Upper lobe of right lung (tissue), 1 donor: ENCODE results near the gene TBP. TPM values are rescaled to one million over a fixed set of nuclear protein-coding genes. Genes with fewer than 3 reads are reported as not detected.

Experiments used
- ATAC-seq: fragments of 200-7000 bp; cut with Tn5 transposase; one replicate; pipeline ENCODE4 v1.9.1; 2020; ENCODE audit warnings: mild to moderate bottlenecking, moderate library complexity
- DNase-seq: peaks from one replicate; pipeline ENCODE4 v3.0.0-alpha.2; 2020
- H3K27ac ChIP-seq: fragments of 200-600 bp; one replicate; pipeline ENCODE4 v1.8.0; 2022
- H3K27me3 ChIP-seq: fragments of 200-600 bp; one replicate; pipeline ENCODE4 v1.8.0; 2022; ENCODE audit warnings: mild to moderate bottlenecking
- H3K36me3 ChIP-seq: fragments of 200-600 bp; one replicate; pipeline ENCODE4 v1.8.0; 2022
- H3K4me1 ChIP-seq: fragments of 200-600 bp; one replicate; pipeline ENCODE4 v1.8.0; 2022
- H3K4me3 ChIP-seq: fragments of 200-600 bp; one replicate; pipeline ENCODE4 v1.8.0; 2022; ENCODE audit warnings: mild to moderate bottlenecking
- H3K9me3 ChIP-seq: fragments of 200-600 bp; one replicate; pipeline ENCODE4 v1.8.0; 2022
- CTCF ChIP-seq: fragments of 200-600 bp; IDR thresholded peaks from one replicate; pipeline ENCODE4 v1.8.0; 2022; ENCODE audit warnings: antibody characterized with exemption
- intact Hi-C: fragments of 100-400 bp; cut with DNase I; formaldehyde crosslinking; loops from one replicate; pipeline ENCODE4 v1.11.0; 2022
- total RNA-seq: library from RNA; stranded (reverse); fragmentation: NEBNext Ultra II Directional; extraction: Animal tissue kit (Norgen Biotek cat#: 25700); gene quantifications from one replicate; pipeline ENCODE4 v1.2.1, GENCODE V29; 2021
- donor health status: DM: no; HTN: yes; CAD: no; lungs with severe emphysema.

Gene TBP
- total RNA-seq, 1 donor from 2014 or later = 12.8 TPM

GRCh38 chr6:170555305-170555704 is 1.1 kb downstream of the TBP start:
- no peaks in the 10 kb centered on the region for H3K27me3 ChIP-seq
- TF ChIP-seq CTCF = no peak
- intact Hi-C loops = no loop called here
- no peaks in the 10 kb centered on the region for H3K9me3 ChIP-seq
- H3K4me3 ChIP-seq = peak overlapping the region; percentile 92
- H3K36me3 ChIP-seq = peaks cover 33% of the 10 kb centered on the region
- ATAC-seq (no peak), DNase-seq (no peak)
- H3K4me1 ChIP-seq = peaks cover 29% of the 10 kb centered on the region
- H3K27ac ChIP-seq = no peak overlapping the region

GRCh38 chr6:170561555-170561954 is 7.4 kb downstream of the TBP start:
- Histone ChIP-seq H3K27me3 (no peaks in the 10 kb centered on the region), H3K4me1 (no peaks in the 10 kb centered on the region), H3K27ac (no peak overlapping the region), H3K4me3 (no peak overlapping the region), H3K9me3 (no peaks in the 10 kb centered on the region), H3K36me3 (peaks cover 95% of the 10 kb centered on the region)
- DNase-seq = no peak
- ATAC-seq = no peak
- TF ChIP-seq CTCF = no peak
- intact Hi-C loops = no loop called here

- Histone ChIP-seq H3K4me3 (no peak overlapping the region), H3K27me3 (no peaks in the 10 kb centered on the region), H3K4me1 (no peaks in the 10 kb centered on the region), H3K27ac (no peak overlapping the region), H3K9me3 (no peaks in the 10 kb centered on the region), H3K36me3 (peaks cover 96% of the 10 kb centered on the region)
- intact Hi-C loops = no loop called here
- no peak for DNase-seq
- no peak for TF ChIP-seq CTCF
- no peak for ATAC-seq
Observed at GRCh38 chr6:170564936-170565530, 10.9 kb downstream of the TBP start.

GRCh38 chr6:170572704-170573466 is 18.7 kb downstream of the TBP start:
- Histone ChIP-seq H3K4me1 (no peaks in the 10 kb centered on the region), H3K27ac (no peak overlapping the region), H3K9me3 (no peaks in the 10 kb centered on the region), H3K4me3 (no peak overlapping the region), H3K27me3 (no peaks in the 10 kb centered on the region), H3K36me3 (peaks cover 95% of the 10 kb centered on the region)
- TF ChIP-seq CTCF = no peak
- intact Hi-C loops = no loop called here
- DNase-seq = no peak
- ATAC-seq = no peak

GRCh38 chr6:170575250-170575649 is 21.1 kb downstream of the TBP start:
- intact Hi-C loops = no loop called here
- peaks cover 93% of the 10 kb centered on the region for H3K36me3 ChIP-seq
- H3K4me3 ChIP-seq = no peak overlapping the region
- no peaks in the 10 kb centered on the region for H3K9me3 ChIP-seq
- no peaks in the 10 kb centered on the region for H3K4me1 ChIP-seq
- H3K27ac ChIP-seq = no peak overlapping the region
- H3K27me3 ChIP-seq = no peaks in the 10 kb centered on the region
- no peak for TF ChIP-seq CTCF
- ATAC-seq (no peak), DNase-seq (no peak)
